GM10847 (cell line): ENCODE data around the gene POLE.

Experiments used
- POLR2A ChIP-seq: IDR thresholded peaks from 2 replicates; pipeline ENCODE4 v1.6.1; 2011; ENCODE audit not compliant: insufficient read length; ENCODE audit errors: extremely low read depth

Gene POLE

GRCh38 chr12:132669166-132669879 is 17.8 kb downstream of the POLE start:
- TF ChIP-seq POLR2A, result no peak

- TF ChIP-seq POLR2A, result no peak
Measured at GRCh38 chr12:132668191-132669088, 18.7 kb downstream of the POLE start.

- TF ChIP-seq POLR2A, result no peak
Measured at GRCh38 chr12:132665794-132666193, 21.3 kb downstream of the POLE start.

DNA sequence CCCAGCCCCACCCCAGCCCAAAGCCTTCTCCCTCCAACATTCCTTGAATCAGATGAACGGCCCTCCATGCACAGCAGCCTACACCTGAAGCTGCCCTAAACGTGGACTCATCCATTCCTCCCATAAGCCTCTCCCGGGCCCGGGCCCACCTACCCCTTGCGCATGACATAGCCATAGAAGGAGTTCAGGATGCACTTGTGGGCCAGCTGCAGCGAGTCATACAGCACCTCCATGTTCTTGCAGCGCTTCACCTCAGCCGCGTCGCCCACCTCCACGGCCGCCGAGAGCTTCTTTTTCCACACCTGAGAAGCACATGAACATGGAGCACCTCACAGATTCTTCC is 22.0 kb downstream of the POLE start:
- no peak for TF ChIP-seq POLR2A

GRCh38 chr12:132664206-132665148 is 22.7 kb downstream of the POLE start:
- no peak for TF ChIP-seq POLR2A

- no peak for TF ChIP-seq POLR2A
Measured at GRCh38 chr12:132662901-132663755, 24.0 kb downstream of the POLE start.

DNA sequence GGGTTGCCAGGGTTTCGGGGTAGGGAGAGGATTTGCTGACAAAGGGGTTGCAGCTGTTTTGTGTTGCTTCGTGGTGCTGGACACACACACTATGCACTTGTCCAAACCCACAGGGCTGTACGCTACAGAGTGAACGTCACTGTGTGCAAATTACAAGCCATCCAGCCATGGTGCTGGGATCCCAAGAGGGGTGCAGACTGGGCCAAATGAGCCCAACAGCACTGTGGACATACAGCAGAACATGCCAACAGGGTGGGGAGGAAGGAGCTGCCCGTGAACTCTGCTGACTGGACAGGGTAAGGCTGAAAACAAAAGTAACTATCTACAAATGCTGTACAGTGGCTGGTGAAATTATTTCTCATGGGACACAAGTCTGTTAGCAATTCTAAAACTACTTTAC is 25.2 kb downstream of the POLE start:
- no peak for TF ChIP-seq POLR2A

DNA sequence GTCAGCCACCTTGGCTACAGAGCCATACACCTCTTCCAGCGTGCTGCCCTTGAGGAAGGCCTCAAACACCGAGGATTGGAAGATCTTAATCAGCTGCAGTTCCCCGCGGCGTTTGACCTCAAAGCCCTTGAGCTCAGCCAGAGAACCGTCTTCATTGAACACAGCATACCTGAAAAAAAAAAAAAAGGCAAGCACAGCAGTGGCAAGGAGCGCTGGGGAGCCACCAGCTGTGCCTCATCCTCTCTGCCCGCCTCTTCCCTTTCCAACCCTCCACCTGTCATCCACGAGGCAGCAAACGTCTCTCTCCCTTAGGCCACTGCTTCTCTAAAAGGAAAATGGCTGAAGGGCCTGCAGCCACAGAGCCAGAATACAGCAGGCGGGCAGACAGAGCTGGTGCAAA is 26.1 kb downstream of the POLE start:
- no peak for TF ChIP-seq POLR2A

- no peak for TF ChIP-seq POLR2A
Measured at GRCh38 chr12:132660052-132660451, 27.1 kb downstream of the POLE start.

DNA sequence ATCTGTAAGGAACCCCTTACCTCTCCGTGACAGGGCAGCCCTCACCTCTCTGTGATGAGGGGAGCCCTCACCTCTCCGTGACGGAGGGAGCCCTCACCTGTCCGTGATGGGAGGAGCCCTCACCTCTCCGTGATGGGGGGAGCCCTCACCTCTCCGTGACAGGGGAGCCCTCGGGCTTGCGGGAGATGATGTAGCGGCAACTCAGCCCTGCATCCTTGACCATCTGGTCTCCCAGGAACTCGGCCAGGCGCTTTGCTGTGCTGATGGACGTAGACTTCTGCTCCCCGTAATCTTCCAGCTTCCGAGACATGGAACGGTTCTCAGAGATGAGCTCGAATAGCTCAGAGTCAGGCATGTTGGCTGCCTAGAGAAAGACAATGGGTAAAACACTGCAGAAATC is 28.0 kb downstream of the POLE start:
- TF ChIP-seq POLR2A, result no peak

DNA sequence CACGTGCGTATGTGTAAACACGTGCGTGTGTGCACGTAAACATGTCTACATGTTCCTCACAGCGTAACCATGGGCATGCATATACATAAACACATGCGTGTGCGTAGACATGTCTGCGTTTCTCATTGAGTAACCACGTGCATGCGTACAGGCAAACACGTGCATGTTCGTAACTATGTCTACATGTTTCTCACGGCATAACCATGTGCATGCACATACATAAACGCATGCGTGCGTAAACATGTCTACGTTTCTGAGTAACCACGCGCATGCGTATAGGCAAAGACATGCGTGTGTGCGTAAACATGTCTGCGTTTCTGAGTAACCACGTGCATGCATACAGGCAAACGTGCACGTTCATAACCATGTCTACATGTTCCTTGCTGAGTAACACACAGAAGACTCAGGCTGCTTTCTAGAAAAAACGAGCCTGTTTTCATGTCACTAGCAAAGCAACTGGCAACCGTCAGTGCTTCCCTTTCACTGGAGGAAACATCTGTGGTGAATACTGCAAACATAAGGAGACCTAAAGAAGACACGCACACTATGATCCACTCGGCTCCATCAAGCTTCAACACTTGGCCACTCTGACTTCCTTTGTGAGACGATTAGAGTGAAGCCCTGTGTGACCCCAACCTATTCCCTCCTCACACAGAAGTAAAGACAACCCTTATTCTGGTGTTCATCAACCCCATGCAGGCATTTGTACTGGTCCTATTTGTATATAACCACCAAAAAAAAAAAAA is 28.8 kb downstream of the POLE start:
- no peak for TF ChIP-seq POLR2A

GRCh38 chr12:132657004-132657727 is 30.0 kb downstream of the POLE start:
- no peak for TF ChIP-seq POLR2A

DNA sequence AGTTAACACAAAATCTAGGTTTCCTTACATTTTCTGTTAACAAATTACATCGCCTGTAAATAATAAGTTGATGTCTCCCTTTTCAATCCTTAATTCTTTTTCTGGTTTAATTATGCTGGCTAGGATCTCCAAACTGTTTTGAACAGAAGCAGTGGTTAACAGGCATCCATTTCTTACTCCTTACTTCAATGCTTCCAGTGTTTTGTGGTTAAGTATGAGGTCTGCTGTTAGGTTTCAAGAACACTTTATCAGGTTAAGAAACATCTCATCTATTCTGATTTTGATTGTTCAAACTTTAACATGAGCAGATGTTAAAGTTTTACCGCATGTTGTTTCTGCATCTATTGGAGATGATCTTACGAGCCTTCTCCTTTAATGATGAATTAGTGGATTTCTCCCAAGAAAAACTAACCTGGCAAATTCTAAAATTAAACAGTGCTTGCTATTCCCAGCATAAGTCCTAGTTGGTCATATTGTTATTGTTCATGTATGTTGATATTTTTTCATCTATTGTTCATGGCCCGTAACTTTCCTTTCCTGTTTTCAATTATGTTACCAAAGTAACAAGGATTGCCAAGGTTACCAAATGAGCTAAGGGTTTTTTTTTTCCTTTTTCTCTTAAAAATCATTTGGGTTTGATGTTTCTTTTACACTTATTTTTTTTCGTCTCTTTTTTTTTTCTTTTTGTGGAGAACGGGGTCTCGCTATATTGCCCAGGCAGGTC is 33.4 kb downstream of the POLE start:
- TF ChIP-seq POLR2A, result no peak
